Measurements from ENCODE around the gene WDR89. TPM values are rescaled to one million over a fixed set of nuclear protein-coding genes. Genes with fewer than 3 reads are reported as not detected.

Gene WDR89
- total and polyA plus RNA-seq, 9 of the 15 experiments (the other 6 are each of a cell fraction or from before 2014, with no cell fraction given), result 9.3 to 25.6 (median 16.2) TPM

GRCh38 chr14:63604626-63605025 is 37.0 kb downstream of the WDR89 start (continued):
- no peak for TF ChIP-seq NR3C1 (CRISPR knock-in tag; IDR thresholded peaks at IDR 0.05)
- no peak for TF ChIP-seq ZNF408 (CRISPR knock-in tag; IDR thresholded peaks at IDR 0.05; ENCODE audit: low read depth)
- no peak for TF ChIP-seq RBM39 (optimal IDR thresholded peaks at IDR 0.05; ENCODE audit: low read depth, low read length)
- TF ChIP-seq DPF2 (IDR thresholded peaks at IDR 0.05), result no peak
- no peak for TF ChIP-seq TBP (optimal IDR thresholded peaks at IDR 0.05; ENCODE audit: low read depth, low read length)
- TF ChIP-seq IRF1 (CRISPR knock-in tag; IDR thresholded peaks at IDR 0.05; ENCODE audit: borderline replicate concordance), result no peak

- Histone ChIP-seq H3K36me3 (ENCODE audit: control insufficient read depth, insufficient read depth, low read length) (peaks cover 25% of the 10 kb centered on the region), H2AFZ (ENCODE audit: low read depth, low read length) (no peak overlapping the region), H3K79me2 (ENCODE audit: control insufficient read depth, insufficient read depth, low read length) (peaks cover 11% of the 10 kb centered on the region; the same call in 2 of the 3 replicates), H3K27me3 (ENCODE audit: control insufficient read depth in 2 of 2, insufficient read depth in 2 of 2, low read length in 2 of 2) (no peaks in the 10 kb centered on the region), H3K27ac (ENCODE audit: extremely low read depth, low read depth, low read length) (no peak overlapping the region), H3K9me3 (replicated peaks; ENCODE audit: control insufficient read depth, insufficient read depth, low read depth, low read length) (no peaks in the 10 kb centered on the region), H3K4me1 (replicated peaks in 1 of 2; ENCODE audit: control insufficient read depth in 2 of 2, insufficient read depth in 2 of 2, low read length in 2 of 2) (no peaks in the 10 kb centered on the region), H3K9ac (ENCODE audit: insufficient read depth in 1 of 2, low read depth in 2 of 2, low read length in 2 of 2) (no peak overlapping the region), H4K20me1 (replicated peaks; ENCODE audit: control insufficient read depth, insufficient read depth, low read length) (no peaks in the 10 kb centered on the region), H3K4me2 (ENCODE audit: insufficient read depth, low read length) (no peak overlapping the region), H3K9me1 (ENCODE audit: control insufficient read depth, insufficient read depth, low read length) (no peaks in the 10 kb centered on the region), H3K4me3 (no peak overlapping the region)
- 85% methylated on average over 5 of the region's 5 CpGs for WGBS (ENCODE audit: insufficient coverage, low coverage, missing lambda C conversion rate)
- DNase-seq (ENCODE audit: extremely low read depth in 1 of 4, low spot score in 3 of 4) (no peak), FAIRE-seq (no peak), ATAC-seq (no peak)
- POLR2A ChIA-PET, result interaction anchor here (0.8 kb wide), 1 partner anchor 8 kb away, joined by 3 read pairs; no protein-coding TSS in a partner anchor
- in situ Hi-C loops (cut with MboI), result no loop called here
- CTCF ChIA-PET (ENCODE audit: low intra/inter-chr PET ratio), result no interaction called here
- intact Hi-C loops (cut with micrococcal nuclease), result no loop called here
- no TSS peak for BruUV-seq (replicated peaks)
- TF ChIP-seq CBX3 (IDR thresholded peaks at IDR 0.05; ENCODE audit: borderline replicate concordance in 1 of 2, low read length in 2 of 2), result no peak
- no peak for TF ChIP-seq NR4A1 (CRISPR knock-in tag; IDR thresholded peaks at IDR 0.05)
- TF ChIP-seq NR4A1 (tag; IDR thresholded peaks at IDR 0.05), result no peak
- no peak for TF ChIP-seq CREB3L1 (IDR thresholded peaks at IDR 0.05; ENCODE audit: borderline replicate concordance, low read depth)
- TF ChIP-seq CHD1 (IDR thresholded peaks at IDR 0.05; ENCODE audit: low read length), result no peak
- no peak for TF ChIP-seq ZNF282 (CRISPR knock-in tag; IDR thresholded peaks at IDR 0.05)
- TF ChIP-seq BRCA1 (IDR thresholded peaks at IDR 0.05), result no peak
- TF ChIP-seq BRCA1 (CRISPR knock-in tag; IDR thresholded peaks at IDR 0.05), result no peak
- no peak for TF ChIP-seq TEAD4 (IDR thresholded peaks at IDR 0.05; ENCODE audit: low read length)
- no peak for TF ChIP-seq TEAD4 (CRISPR knock-in tag; IDR thresholded peaks at IDR 0.05; ENCODE audit: borderline replicate concordance)
- no peak for TF ChIP-seq MLX (CRISPR knock-in tag; conservative IDR thresholded peaks at IDR 0.05)
- no peak for TF ChIP-seq FOXK2 (conservative IDR thresholded peaks at IDR 0.05 in 1 of 2, IDR thresholded peaks at IDR 0.05 in 1 of 2; ENCODE audit: low read depth in 2 of 2)
- TF ChIP-seq CREB5 (CRISPR knock-in tag; IDR thresholded peaks at IDR 0.05), result no peak
Observed at GRCh38 chr14:63603749-63604277, 37.9 kb downstream of the WDR89 start.
